Heart right ventricle (tissue), 16 donors: ENCODE measurements around the gene SGTA. TPM values are rescaled to one million over a fixed set of nuclear protein-coding genes. Genes with fewer than 3 reads are reported as not detected.

Experiments
- ATAC-seq, 8 donors: fragments of 200-7000 bp; cut with Tn5 transposase; one replicate each; pipeline ENCODE4 v1.9.1; 2020; ENCODE audit warnings: mild to moderate bottlenecking in 8 of 8, moderate library complexity in 8 of 8, moderate number of reproducible peaks in 1 of 8
- DNase-seq, 2 donors: peaks; one replicate each; pipeline ENCODE4 v3.0.0-alpha.2; 2020
- H3K27ac ChIP-seq, 10 donors: fragments of 200-600 bp; sonication (generic) in 2 of 10; one replicate each; pipeline versions ENCODE4 v1.5.0 to v1.8.0; 2020 to 2022; ENCODE audit warnings: mild to moderate bottlenecking in 3 of 10
- H3K27me3 ChIP-seq, 7 donors: fragments of 200-600 bp; one replicate each; pipeline ENCODE4 v1.8.0; 2021 to 2022; ENCODE audit warnings: mild to moderate bottlenecking in 2 of 7
- H3K36me3 ChIP-seq, 9 donors: fragments of 200-600 bp; sonication (generic) in 1 of 9; one replicate each; pipeline versions ENCODE4 v1.5.0 to v1.8.0; 2020 to 2022; ENCODE audit warnings: mild to moderate bottlenecking in 2 of 9
- H3K4me1 ChIP-seq, 9 donors: fragments of 200-600 bp; sonication (generic) in 1 of 9; one replicate each; pipeline versions ENCODE4 v1.5.0 to v1.8.0; 2020 to 2022; ENCODE audit warnings: mild to moderate bottlenecking in 4 of 9
- H3K4me3 ChIP-seq, 10 donors: fragments of 200-600 bp; sonication (generic) in 2 of 10; one replicate each; pipeline versions ENCODE4 v1.5.0 to v1.8.0; 2020 to 2022; ENCODE audit warnings: mild to moderate bottlenecking in 7 of 10, moderate library complexity in 2 of 10
- H3K9me3 ChIP-seq, 11 donors: fragments of 200-600 bp in 10 of 11; sonication (generic) in 2 of 11; one replicate each; pipeline versions ENCODE4 v1.5.0 to v1.8.0; 2013 to 2022; ENCODE audit warnings: mild to moderate bottlenecking in 2 of 11, control low read depth in 1 of 11, moderate library complexity in 1 of 11
- CTCF ChIP-seq, 9 donors: fragments of 200-600 bp; sonication (generic) in 2 of 9; IDR thresholded peaks; one replicate each; pipeline versions ENCODE4 v1.5.0 to v1.8.0; 2021 to 2022; ENCODE audit warnings: antibody characterized with exemption in 9 of 9, mild to moderate bottlenecking in 5 of 9, moderate library complexity in 1 of 9
- WGBS, 2 donors: extraction: QIAGEN DNeasy Blood & Tissue Kit; methylation state at CpG; one replicate each; pipeline ENCODE4 v1.1.7; 2013; ENCODE audit warnings: inconsistent platforms in 1 of 2; 5-methylcytosine and 5-hydroxymethylcytosine counted together
- intact Hi-C, 10 donors: fragments of 100-400 bp; cut with DNase I; formaldehyde crosslinking; loops; one replicate each; pipeline versions ENCODE4 v1.11.1 to v1.14.2; 2022
- polyA plus RNA-seq, 2 donors: library from polyadenylated mRNA; stranded (reverse); fragments of 200-250 nt; gene quantifications; one replicate each; pipeline ENCODE4 v1.2.3, GENCODE V29; 2013
- total RNA-seq, 10 donors: library from RNA; stranded (reverse); fragmentation: NEBNext Ultra II Directional in 3 of 10; extraction: Animal tissue kit (Norgen Biotek cat#: 25700) in 3 of 10; gene quantifications; one replicate each; pipeline versions ENCODE4 v1.2.1 to v1.2.4, GENCODE V29; 2021 to 2023
- donor health status: Arrhythmogenic right ventricular cardiomyopathy.
- donor health status: ischemic (EF 13 %, LVEDD 7.1; RV severe dilation, severe dysfunction).
- donor health status: healthy with polysubstance abuse.
- donor health status: DM: no; HTN: yes; CAD: no.
- donor health status: DM: no; HTN: no; CAD: no.
- donor health status: ischemic (EF 25% LVEDD 6.9; RV normal size, moderate dysfunction).
- donor health status: ischemic (EF 25% LVEDD 5.7; RV mildly dilated, moderate dysfunction).
- donor health status: healthy.
- donor health status: DM: yes; HTN: yes; CAD: no.
- donor health status: Ischemic cardiomyopathy.
- donor health status: ischemic (EF 35%, LVEDD 5.7; RV mildly dilated, moderate dysfunction).
- donor health status: nonischemic (EF 11% LVEDD 7.7; RV severe dilation, severe dysfunction).
- donor health status: DM: yes; HTN: yes; CAD: no.
- donor health status: PGD.
- donor health status: ischemic (EF 29% LVEDD 5.4; RV normal size, mild dysfunction).
- donor health status: nonischemic (EF 23%, LVEDD 6.1; RV moderate dilation, normal function).

Gene SGTA
- total and polyA plus RNA-seq, 12 donors = 52.6 to 102 (median 66.2) TPM

GRCh38 chr19:2764945-2765344, 18.1 kb downstream of the SGTA start:
- no peak for ATAC-seq
- WGBS, 2 donors = 94 to 95% methylated on average over 21 of the region's 21 CpGs
- Histone ChIP-seq H3K9me3 (no peaks in the 10 kb centered on the region), H3K4me3 (no peak overlapping the region), H3K27ac (no peak overlapping the region), H3K27me3 (no peaks in the 10 kb centered on the region), H3K4me1 (peaks cover under 1 to 19% (median 7%) of the 10 kb centered on the region in 9 donors), H3K36me3 (peaks cover 0 to 92% (median 72%) of the 10 kb centered on the region in 9 donors)
- no peak for TF ChIP-seq CTCF (IDR thresholded peaks at IDR 0.05)
- intact Hi-C loops = no loop called here
- DNase-seq = no peak

- ATAC-seq = no peak
- 96 to 98% methylated on average over 12 of the region's 12 CpGs for WGBS, 2 donors
- peaks cover 0 to 100% (median 82%) of the 10 kb centered on the region in 9 donors for H3K36me3 ChIP-seq
Observed at GRCh38 chr19:2763687-2764086, 19.4 kb downstream of the SGTA start.

GRCh38 chr19:2762783-2763496, 20.1 kb downstream of the SGTA start:
- Histone ChIP-seq H3K36me3 (peaks cover 0 to 100% (median 83%) of the 10 kb centered on the region in 9 donors), H3K9me3 (no peaks in the 10 kb centered on the region)

More at GRCh38 chr19:2763687-2764086, 19.4 kb downstream of the SGTA start:
- TF ChIP-seq CTCF (IDR thresholded peaks at IDR 0.05) = no peak
- Histone ChIP-seq H3K4me3 (no peak overlapping the region), H3K27ac (no peak overlapping the region), H3K9me3 (no peaks in the 10 kb centered on the region), H3K27me3 (no peaks in the 10 kb centered on the region), H3K4me1 (peaks cover 0 to 9% (median 0%) of the 10 kb centered on the region in 9 donors)
- DNase-seq = no peak
- intact Hi-C loops = no loop called here

More at GRCh38 chr19:2762783-2763496, 20.1 kb downstream of the SGTA start:
- Histone ChIP-seq H3K4me3 (no peak overlapping the region), H3K4me1 (peaks cover 0 to 1% (median 0%) of the 10 kb centered on the region in 9 donors), H3K27me3 (no peaks in the 10 kb centered on the region), H3K27ac (no peak overlapping the region)
- WGBS, 2 donors = 93 to 96% methylated on average over 23 of the region's 23 CpGs
- DNase-seq (no peak), ATAC-seq (peak in 1 of 8 donors; percentile 25)
- intact Hi-C loops = no loop called here
- no peak for TF ChIP-seq CTCF (IDR thresholded peaks at IDR 0.05)
